SW480 (cell line): ENCODE data around the gene SLC16A6.
"Not testable (repeated sequence)": the region's sequence is repeated elsewhere in the genome, so short reads cannot be mapped to it uniquely, and the experiment has no call there.

Experiments
- DNase-seq: peaks from one replicate; pipeline ENCODE4 v3.0.0-alpha.2; 2016; ENCODE audit warnings: low spot score

SLC16A6 gene

DNA sequence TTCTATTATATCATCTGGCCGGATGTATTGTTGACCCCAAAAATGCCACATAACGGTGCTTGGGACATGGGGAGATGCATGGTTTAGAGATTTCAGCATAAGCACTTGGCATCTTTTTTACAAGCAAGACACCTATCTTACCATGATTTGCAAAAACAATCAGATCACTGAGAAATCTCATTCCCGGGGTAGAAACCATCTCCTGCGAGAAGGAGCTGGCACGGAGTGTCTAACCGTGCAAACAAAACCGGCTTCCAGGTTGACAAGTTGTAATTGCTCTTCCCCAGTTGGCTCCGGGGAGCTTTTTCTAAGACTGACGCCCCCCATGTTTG, 1.0 kb downstream of the SLC16A6 start:
- DNase-seq = no peak

DNA sequence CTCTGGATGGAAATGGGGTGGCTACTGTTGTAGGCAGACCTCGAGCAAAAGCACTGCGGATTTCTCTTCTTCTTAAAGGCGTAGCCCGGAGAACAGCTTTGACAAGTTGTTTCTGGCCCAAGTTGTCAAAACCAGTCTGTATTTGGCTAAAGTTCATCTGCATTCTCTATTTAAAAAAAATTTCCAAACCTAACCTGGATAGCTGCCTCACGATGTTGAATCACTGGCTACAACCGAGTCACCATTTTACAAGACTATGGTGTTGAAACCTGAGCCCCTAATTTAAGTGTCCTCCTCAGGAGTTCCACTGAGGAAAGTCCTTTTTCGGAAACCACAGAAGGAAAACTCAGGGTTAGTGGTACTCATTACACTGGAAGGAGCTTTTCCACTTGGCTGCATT, 1.5 kb downstream of the SLC16A6 start:
- DNase-seq = no peak

GRCh38 chr17:68288804-68289203, 2.1 kb downstream of the SLC16A6 start:
- no peak for DNase-seq

- no peak for DNase-seq
Observed at GRCh38 chr17:68288375-68288774, 2.6 kb downstream of the SLC16A6 start.

DNA sequence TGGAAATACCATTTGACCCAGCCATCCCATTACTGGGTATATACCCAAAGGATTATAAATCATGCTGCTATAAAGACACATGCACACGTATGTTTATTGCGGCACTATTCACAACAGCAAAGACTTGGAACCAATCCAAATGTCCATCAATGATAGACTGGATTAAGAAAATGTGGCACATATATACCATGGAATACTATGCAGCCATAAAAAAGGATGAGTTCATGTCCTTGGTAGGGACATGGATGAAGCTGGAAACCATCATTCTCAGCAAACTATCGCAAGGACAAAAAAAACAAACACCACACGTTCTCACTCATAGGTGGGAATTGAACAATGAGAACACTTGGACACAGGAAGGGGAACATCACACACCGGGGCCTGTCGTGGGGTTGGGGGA, 9.0 kb downstream of the SLC16A6 start:
- not testable (repeated sequence) for DNase-seq

GRCh38 chr17:68277807-68278206, 13.1 kb downstream of the SLC16A6 start:
- DNase-seq = no peak

DNA sequence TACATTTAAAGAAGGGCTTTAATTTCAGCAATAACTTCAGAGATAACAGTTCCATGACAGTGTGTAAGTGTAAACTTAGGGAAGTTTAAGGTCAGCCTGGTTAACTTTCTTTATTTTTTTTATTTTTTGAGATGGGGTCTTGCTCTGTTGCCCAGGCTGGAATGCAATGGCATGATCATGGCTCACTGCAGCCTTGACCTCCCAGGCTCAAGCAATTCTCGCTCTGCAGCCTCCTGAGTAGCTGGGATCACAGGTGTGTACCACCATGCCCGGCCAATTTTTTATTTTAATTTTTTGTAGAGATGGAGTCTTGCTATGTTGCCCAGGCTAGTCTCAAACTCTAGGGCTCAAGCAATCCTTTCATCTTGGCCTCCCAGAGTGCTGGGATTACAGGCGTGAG, 14.6 kb downstream of the SLC16A6 start:
- not testable (repeated sequence) for DNase-seq

GRCh38 chr17:68273722-68274121, 17.2 kb downstream of the SLC16A6 start:
- no peak for DNase-seq

DNA sequence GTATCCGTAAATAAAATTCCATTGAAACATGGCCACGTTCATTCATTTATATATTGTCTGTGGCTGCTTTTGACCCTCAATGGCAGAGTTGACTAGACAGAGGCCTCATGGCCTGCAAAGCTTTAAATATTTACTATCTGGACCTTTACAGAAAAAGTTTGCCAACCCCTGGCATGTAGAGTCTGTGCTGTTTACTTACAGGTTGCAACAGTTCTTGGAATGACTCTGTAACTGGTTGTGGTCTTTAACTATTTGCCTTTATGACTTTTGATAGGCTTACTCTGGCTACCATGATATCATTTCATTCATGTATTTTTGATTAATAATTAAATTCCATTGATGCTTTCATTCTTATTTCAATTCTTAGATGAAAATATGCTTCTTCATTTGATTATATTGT, 25.1 kb downstream of the SLC16A6 start:
- DNase-seq = not testable (repeated sequence)

GRCh38 chr17:68263101-68263681, 27.7 kb downstream of the SLC16A6 start:
- not testable (repeated sequence) for DNase-seq

DNA sequence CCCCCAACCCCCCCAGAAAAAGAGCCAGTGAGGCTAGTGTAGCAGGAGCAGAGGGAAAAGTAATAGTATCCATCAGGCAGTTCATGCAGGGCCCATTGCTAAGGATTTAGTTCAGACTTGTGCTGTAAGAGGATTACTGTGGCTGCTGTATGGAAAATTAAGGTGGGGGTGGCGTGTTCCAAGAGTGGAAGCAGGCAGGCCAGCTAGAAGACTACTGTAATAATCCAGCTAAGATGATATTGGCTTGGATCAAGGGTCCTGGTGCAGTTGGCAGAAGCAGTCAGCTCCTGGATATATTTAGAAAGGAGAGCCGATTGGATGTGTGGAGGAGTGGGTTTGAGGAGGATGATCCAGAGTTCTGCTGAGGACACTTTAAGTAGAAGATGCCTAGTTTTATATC, 28.5 kb downstream of the SLC16A6 start:
- DNase-seq = not testable (repeated sequence)

GRCh38 chr17:68260051-68260762, 30.7 kb downstream of the SLC16A6 start:
- DNase-seq = no peak

GRCh38 chr17:68259648-68259951, 31.3 kb downstream of the SLC16A6 start:
- DNase-seq = peak; percentile 40

DNA sequence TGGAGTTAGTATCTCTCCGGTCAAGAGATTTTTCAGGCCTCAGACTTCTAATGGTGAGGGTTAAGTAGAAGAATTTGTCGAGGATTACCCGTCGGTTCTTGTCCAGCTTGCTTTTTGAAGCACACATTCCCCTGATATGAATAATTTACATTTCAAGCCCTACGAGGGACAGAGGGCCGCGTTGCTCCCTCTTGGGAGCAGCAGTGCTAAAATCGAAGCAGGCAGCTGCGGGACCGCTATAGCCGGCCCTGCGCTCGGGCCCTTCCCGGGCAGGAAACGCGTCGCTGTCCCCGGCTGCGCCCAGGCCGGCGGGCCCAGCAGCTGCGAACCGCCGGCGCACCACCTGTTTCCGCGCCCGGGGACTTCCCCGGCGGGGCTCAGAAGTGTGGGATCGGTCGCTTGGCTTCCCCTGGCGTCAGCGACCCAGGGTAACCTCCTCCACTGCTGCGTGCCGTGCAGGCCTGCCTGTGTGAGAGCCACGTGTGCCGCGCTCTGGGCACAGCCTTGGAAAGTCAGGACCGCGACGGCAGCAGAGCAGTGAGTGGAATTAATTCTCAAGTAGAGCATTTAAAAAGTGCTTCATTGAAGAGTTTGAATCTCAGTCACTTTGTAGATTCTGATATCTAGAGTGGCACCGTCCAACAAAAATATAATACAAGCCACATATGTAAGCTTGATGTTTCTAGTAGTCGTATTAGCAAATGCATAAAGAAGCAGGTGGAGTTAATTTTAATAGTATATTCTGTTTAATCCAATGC, 31.9 kb downstream of the SLC16A6 start:
- peak; percentile 27 for DNase-seq

GRCh38 chr17:68257934-68258333, 33.0 kb downstream of the SLC16A6 start:
- peak; percentile 90 for DNase-seq

DNA sequence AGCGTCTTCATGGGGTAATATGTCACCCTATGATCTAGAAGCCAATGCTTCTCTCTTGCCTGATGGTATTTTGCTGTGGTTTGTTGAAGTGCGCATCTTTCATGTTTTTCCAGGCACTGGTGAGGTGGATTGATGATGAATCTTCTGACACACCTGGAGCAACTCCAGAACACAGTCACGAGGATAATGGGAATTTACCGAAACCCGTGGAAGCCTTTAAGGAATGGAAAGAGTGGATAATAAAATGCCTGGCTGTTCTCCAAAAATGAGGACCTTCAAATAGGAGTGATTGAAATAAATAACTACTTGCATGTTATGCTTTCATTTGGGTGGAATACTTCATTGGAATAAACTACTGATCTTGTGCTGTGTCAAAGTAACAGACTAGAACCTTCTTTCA, 34.2 kb downstream of the SLC16A6 start:
- not testable (repeated sequence) for DNase-seq

GRCh38 chr17:68255731-68256538, 35.0 kb downstream of the SLC16A6 start:
- DNase-seq = no peak

DNA sequence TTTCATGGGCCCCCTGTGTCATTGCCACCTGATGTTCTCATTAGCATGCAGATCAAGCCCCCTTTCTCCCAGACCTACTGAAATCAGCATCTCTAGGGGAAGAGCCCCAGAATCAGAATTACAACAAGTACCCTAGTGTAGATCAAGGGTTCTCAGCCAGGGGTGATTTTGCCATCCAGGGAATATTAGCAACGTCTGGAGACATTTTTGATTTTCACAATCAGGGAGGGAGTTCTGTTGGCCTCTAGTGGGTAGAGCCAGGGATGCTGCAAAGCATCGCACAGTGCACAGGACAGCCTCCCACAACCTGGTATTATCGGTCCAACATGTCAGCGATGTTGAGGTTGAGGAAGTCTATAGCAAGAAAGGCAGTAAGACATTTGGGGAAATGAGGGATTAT, 35.8 kb downstream of the SLC16A6 start:
- no peak for DNase-seq

DNA sequence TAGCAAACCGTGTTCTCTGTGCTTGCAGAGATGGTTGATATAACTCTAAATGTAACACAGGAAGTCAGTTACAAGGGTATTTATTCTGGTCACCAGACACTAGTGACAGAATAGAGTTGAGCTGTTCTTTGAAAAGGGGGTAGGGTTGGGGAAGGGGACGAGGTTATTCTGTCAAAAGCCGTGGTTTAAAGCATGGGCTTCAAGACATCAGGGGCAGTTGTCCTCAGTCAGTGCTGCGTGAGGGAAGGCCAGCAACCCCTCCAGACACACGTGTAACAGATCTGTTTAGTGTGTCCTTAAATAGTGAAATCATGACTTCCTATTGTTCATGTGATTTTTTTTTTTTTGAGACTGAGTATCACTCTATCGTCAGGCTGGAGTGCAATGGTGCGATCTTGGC, 37.5 kb downstream of the SLC16A6 start:
- not testable (repeated sequence) for DNase-seq

DNA sequence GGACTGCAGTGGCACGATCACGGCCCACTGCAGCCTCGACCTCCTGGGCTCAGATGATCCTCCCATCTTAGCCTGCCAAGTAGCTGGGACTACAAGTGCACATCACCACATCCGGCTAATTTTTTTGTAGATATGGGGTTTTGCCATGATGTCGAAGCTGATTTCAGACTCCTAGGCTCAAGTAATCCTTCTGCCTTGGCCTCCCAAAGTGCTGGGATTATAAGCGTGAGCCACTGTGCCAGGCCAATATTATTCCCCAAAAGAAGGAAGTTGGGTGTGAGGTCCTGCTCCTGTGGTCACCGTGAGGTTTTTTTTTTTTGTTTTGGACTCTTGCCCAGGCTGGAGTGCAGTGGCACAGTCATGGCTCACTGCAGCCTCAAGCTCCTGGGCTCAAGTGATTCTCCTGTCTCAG, 41.6 kb downstream of the SLC16A6 start:
- DNase-seq = no peak

- DNase-seq = no peak
Observed at GRCh38 chr17:68248891-68249290, 42.0 kb downstream of the SLC16A6 start.

DNA sequence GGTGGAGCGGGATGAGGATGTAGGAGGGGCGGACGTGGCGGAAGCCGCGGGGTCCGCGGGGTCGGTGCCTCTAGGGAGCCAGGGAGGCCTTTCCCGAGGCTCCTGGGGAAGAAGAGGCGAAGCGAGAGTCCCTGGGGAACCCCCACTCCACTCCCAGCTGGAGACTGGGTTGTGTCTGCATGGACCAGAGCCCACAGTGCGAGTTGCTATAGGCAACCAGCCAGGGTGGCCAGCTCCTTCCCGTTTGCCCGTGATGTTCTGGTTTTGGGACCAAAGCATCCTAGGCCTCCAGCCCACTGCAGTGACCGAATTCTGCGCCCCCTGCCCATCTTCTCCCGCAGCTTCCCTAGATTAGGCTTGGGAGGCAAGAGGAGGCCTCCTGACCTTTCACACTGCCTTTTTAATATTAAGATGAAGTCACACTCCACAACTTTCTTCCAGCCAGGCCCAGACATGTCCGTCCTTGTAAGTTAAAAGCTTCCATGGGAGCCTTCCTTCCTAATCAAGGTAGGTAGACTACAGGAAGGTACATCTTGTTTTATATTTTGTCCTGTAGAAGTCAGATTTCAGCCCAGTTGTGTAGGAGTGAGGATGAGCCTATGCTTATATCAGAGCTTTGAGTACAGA, 42.6 kb downstream of the SLC16A6 start:
- peak; percentile 25 for DNase-seq
